ENCODE measurements around the gene REXO4. TPM values are rescaled to one million over a fixed set of nuclear protein-coding genes. Genes with fewer than 3 reads are reported as not detected.

Gene REXO4
- total and polyA plus RNA-seq, 2 experiments from 2014 or later: 31.1 to 36.3 TPM

DNA sequence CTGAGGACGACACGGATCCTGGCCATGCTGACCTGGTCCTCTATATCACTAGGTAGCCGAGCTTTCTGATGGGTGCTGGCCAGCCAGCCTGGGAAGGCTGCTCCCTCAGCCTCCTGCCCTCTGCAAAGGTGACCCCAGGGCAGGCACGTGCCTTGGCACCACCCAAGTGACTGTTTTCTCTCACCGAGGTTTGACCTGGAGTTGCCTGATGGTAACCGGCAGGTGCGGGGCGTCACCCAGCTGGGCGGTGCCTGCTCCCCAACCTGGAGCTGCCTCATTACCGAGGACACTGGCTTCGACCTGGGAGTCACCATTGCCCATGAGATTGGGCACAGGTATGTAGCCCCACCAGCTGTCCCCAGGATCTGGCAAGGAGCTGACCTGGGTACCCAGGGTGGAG lies 8.2 kb upstream of the REXO4 start:
- H3K27me3 ChIP-seq (ENCODE audit: insufficient read depth): peaks cover 6% of the 10 kb centered on the region
- H3K4me2 ChIP-seq: no peak overlapping the region
- TF ChIP-seq, protein P1, sequence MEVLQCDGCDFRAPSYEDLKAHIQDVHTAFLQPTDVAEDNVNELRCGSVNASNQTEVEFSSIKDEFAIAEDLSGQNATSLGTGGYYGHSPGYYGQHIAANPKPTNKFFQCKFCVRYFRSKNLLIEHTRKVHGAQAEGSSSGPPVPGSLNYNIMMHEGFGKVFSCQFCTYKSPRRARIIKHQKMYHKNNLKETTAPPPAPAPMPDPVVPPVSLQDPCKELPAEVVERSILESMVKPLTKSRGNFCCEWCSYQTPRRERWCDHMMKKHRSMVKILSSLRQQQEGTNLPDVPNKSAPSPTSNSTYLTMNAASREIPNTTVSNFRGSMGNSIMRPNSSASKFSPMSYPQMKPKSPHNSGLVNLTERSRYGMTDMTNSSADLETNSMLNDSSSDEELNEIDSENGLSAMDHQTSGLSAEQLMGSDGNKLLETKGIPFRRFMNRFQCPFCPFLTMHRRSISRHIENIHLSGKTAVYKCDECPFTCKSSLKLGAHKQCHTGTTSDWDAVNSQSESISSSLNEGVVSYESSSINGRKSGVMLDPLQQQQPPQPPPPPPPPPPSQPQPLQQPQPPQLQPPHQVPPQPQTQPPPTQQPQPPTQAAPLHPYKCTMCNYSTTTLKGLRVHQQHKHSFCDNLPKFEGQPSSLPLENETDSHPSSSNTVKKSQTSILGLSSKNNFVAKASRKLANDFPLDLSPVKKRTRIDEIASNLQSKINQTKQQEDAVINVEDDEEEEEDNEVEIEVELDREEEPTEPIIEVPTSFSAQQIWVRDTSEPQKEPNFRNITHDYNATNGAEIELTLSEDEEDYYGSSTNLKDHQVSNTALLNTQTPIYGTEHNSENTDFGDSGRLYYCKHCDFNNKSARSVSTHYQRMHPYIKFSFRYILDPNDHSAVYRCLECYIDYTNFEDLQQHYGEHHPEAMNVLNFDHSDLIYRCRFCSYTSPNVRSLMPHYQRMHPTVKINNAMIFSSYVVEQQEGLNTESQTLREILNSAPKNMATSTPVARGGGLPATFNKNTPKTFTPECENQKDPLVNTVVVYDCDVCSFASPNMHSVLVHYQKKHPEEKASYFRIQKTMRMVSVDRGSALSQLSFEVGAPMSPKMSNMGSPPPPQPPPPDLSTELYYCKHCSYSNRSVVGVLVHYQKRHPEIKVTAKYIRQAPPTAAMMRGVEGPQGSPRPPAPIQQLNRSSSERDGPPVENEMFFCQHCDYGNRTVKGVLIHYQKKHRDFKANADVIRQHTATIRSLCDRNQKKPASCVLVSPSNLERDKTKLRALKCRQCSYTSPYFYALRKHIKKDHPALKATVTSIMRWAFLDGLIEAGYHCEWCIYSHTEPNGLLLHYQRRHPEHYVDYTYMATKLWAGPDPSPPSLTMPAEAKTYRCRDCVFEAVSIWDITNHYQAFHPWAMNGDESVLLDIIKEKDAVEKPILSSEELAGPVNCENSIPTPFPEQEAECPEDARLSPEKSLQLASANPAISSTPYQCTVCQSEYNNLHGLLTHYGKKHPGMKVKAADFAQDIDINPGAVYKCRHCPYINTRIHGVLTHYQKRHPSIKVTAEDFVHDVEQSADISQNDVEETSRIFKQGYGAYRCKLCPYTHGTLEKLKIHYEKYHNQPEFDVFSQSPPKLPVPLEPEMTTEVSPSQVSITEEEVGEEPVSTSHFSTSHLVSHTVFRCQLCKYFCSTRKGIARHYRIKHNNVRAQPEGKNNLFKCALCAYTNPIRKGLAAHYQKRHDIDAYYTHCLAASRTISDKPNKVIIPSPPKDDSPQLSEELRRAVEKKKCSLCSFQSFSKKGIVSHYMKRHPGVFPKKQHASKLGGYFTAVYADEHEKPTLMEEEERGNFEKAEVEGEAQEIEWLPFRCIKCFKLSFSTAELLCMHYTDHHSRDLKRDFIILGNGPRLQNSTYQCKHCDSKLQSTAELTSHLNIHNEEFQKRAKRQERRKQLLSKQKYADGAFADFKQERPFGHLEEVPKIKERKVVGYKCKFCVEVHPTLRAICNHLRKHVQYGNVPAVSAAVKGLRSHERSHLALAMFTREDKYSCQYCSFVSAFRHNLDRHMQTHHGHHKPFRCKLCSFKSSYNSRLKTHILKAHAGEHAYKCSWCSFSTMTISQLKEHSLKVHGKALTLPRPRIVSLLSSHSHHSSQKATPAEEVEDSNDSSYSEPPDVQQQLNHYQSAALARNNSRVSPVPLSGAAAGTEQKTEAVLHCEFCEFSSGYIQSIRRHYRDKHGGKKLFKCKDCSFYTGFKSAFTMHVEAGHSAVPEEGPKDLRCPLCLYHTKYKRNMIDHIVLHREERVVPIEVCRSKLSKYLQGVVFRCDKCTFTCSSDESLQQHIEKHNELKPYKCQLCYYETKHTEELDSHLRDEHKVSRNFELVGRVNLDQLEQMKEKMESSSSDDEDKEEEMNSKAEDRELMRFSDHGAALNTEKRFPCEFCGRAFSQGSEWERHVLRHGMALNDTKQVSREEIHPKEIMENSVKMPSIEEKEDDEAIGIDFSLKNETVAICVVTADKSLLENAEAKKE (CRISPR knock-in tag; IDR thresholded peaks at IDR 0.05): no peak
- no peak for TF ChIP-seq STAT1 (IDR thresholded peaks at IDR 0.05; ENCODE audit: unreplicated experiment)
- TF ChIP-seq, protein P2, sequence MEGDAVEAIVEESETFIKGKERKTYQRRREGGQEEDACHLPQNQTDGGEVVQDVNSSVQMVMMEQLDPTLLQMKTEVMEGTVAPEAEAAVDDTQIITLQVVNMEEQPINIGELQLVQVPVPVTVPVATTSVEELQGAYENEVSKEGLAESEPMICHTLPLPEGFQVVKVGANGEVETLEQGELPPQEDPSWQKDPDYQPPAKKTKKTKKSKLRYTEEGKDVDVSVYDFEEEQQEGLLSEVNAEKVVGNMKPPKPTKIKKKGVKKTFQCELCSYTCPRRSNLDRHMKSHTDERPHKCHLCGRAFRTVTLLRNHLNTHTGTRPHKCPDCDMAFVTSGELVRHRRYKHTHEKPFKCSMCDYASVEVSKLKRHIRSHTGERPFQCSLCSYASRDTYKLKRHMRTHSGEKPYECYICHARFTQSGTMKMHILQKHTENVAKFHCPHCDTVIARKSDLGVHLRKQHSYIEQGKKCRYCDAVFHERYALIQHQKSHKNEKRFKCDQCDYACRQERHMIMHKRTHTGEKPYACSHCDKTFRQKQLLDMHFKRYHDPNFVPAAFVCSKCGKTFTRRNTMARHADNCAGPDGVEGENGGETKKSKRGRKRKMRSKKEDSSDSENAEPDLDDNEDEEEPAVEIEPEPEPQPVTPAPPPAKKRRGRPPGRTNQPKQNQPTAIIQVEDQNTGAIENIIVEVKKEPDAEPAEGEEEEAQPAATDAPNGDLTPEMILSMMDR (conservative IDR thresholded peaks at IDR 0.05; ENCODE audit: low read depth in 2 of 2): no peak
- no peak for TF ChIP-seq EZH2phosphoT487 (IDR thresholded peaks at IDR 0.05; ENCODE audit: unreplicated experiment)
- TF ChIP-seq EZH2 (IDR thresholded peaks at IDR 0.05; ENCODE audit: low read depth, unreplicated experiment): no peak
- TF ChIP-seq JUNB (IDR thresholded peaks at IDR 0.05; ENCODE audit: unreplicated experiment): no peak
- no peak for TF ChIP-seq ZNF331 (CRISPR knock-in tag; IDR thresholded peaks at IDR 0.05; ENCODE audit: low read depth)
- TF ChIP-seq, protein P3, sequence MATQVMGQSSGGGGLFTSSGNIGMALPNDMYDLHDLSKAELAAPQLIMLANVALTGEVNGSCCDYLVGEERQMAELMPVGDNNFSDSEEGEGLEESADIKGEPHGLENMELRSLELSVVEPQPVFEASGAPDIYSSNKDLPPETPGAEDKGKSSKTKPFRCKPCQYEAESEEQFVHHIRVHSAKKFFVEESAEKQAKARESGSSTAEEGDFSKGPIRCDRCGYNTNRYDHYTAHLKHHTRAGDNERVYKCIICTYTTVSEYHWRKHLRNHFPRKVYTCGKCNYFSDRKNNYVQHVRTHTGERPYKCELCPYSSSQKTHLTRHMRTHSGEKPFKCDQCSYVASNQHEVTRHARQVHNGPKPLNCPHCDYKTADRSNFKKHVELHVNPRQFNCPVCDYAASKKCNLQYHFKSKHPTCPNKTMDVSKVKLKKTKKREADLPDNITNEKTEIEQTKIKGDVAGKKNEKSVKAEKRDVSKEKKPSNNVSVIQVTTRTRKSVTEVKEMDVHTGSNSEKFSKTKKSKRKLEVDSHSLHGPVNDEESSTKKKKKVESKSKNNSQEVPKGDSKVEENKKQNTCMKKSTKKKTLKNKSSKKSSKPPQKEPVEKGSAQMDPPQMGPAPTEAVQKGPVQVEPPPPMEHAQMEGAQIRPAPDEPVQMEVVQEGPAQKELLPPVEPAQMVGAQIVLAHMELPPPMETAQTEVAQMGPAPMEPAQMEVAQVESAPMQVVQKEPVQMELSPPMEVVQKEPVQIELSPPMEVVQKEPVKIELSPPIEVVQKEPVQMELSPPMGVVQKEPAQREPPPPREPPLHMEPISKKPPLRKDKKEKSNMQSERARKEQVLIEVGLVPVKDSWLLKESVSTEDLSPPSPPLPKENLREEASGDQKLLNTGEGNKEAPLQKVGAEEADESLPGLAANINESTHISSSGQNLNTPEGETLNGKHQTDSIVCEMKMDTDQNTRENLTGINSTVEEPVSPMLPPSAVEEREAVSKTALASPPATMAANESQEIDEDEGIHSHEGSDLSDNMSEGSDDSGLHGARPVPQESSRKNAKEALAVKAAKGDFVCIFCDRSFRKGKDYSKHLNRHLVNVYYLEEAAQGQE (IDR thresholded peaks at IDR 0.05; ENCODE audit: unreplicated experiment): no peak
- TF ChIP-seq ZNF114 (CRISPR knock-in tag; IDR thresholded peaks at IDR 0.05): no peak
- no peak for TF ChIP-seq POLR2AphosphoS5 (IDR thresholded peaks at IDR 0.05; ENCODE audit: low read depth)
- TF ChIP-seq NANOG (IDR thresholded peaks at IDR 0.05; ENCODE audit: borderline replicate concordance): no peak
- TF ChIP-seq, protein P4, sequence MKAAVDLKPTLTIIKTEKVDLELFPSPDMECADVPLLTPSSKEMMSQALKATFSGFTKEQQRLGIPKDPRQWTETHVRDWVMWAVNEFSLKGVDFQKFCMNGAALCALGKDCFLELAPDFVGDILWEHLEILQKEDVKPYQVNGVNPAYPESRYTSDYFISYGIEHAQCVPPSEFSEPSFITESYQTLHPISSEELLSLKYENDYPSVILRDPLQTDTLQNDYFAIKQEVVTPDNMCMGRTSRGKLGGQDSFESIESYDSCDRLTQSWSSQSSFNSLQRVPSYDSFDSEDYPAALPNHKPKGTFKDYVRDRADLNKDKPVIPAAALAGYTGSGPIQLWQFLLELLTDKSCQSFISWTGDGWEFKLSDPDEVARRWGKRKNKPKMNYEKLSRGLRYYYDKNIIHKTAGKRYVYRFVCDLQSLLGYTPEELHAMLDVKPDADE (IDR thresholded peaks at IDR 0.05): no peak
- no peak for TF ChIP-seq CREB1 (CRISPR knock-in tag; IDR thresholded peaks at IDR 0.05; ENCODE audit: low read depth)
- H3K36me3 ChIP-seq (ENCODE audit: insufficient read depth): no peaks in the 10 kb centered on the region
- H3K27ac ChIP-seq (ENCODE audit: low read depth): no peak overlapping the region
- no peaks in the 10 kb centered on the region for H3K9me2 ChIP-seq (ENCODE audit: insufficient read depth)
- Mint-ChIP-seq H3K36me3 (ENCODE audit: low read depth) (peaks cover 13% of the 10 kb centered on the region), H3K4me3 (no peak overlapping the region), H3K27ac (no peak overlapping the region), H3K9me3 (peaks cover 15% of the 10 kb centered on the region; the same call in 2 of the 3 replicates), H3K27me3 (ENCODE audit: insufficient read depth, low read depth, poor library complexity) (peaks cover 20% of the 10 kb centered on the region), H3K4me1 (peaks cover 18% of the 10 kb centered on the region)
- peaks cover 4% of the 10 kb centered on the region; the same call in 1 of the 2 replicates for H3K4me1 ChIP-seq (ENCODE audit: insufficient read depth)
- no peak overlapping the region for H3K4me3 ChIP-seq
- peaks cover 12% of the 10 kb centered on the region for H3F3A ChIP-seq (replicated peaks; ENCODE audit: low read depth)
- DNase-seq (ENCODE audit: low spot score): no peak
- H3K79me2 ChIP-seq (replicated peaks; ENCODE audit: insufficient read depth): no peaks in the 10 kb centered on the region
- no peak for ATAC-seq
- no peaks in the 10 kb centered on the region for H4K20me1 ChIP-seq (replicated peaks; ENCODE audit: insufficient read depth)
- H2AFZ ChIP-seq: no peak overlapping the region

Measured in GM23338 (cell line).